Measurements from ENCODE around the gene CACNB4.

- TF ChIP-seq EZH2 (IDR thresholded peaks at IDR 0.05; ENCODE audit: borderline replicate concordance, low read length) (no peak), CTCF (conservative IDR thresholded peaks at IDR 0.05 in 1 of 2, IDR thresholded peaks at IDR 0.05 in 1 of 2; ENCODE audit: extremely low read depth in 1 of 2, insufficient read depth in 1 of 2, low read depth in 1 of 2, low read length in 2 of 2) (no peak)
These were observed 23.3 kb upstream of the CACNB4 start for GRCh38 chr2:152122161-152122560.

Measured in mammary epithelial cell (primary cell).